ENCODE data around the gene GCN1. TPM values are rescaled to one million over a fixed set of nuclear protein-coding genes. Genes with fewer than 3 reads are reported as not detected.

Gene GCN1
- total RNA-seq, 1 experiment from 2014 or later: 116 TPM

DNA sequence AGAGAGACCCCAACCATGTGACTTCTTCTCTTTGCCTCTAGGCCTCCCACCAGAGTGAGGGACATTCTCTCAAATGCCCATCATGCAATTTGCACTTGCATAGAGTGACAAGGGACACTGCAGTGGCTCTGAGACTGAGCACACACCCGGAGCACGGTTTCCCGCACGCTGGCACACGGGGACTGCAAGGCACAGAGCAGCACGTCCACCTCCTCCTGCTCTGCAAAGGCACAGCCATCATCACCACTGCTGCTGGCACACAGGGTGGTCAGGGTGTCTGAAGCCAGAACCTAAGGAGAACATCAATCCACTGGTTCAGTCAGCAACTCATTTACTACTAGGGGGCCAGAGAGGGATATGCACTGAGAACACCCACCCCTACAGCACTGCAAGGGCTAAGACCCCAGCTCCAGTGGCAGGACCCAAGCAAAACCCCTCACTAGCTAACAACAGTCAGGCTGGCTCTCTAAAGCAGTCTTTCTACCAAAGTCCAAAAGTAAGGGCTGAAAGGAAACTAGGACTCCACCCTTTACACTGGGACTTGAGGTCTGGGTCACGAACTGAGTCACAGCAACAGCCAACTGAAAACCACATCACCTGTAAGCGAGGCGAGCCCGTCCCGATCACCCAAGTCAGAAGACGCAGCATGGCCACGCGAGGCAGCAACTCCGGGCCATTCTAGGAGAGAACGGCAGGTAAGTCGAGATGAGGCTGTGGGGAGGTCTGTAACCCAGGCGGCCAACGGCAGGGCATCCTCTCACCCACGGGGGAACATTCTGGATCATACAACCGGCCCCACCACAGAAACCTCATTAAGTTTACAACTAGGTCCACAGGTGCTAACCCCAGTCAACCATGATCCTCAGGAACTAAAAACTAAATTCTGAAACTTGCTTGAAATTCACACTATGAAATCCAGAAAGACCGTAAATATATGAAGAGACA, 37.9 kb downstream of the GCN1 start:
- Histone ChIP-seq H3K9me3 (ENCODE audit: insufficient read depth, low read depth) (no peaks in the 10 kb centered on the region), H3K36me3 (ENCODE audit: low read depth) (peaks cover 6% of the 10 kb centered on the region; the same call in 1 of the 2 replicates), H3K27me3 (ENCODE audit: insufficient read depth, low read depth) (no peaks in the 10 kb centered on the region), H3K79me2 (ENCODE audit: low read depth) (no peaks in the 10 kb centered on the region), H3K4me1 (replicated peaks; ENCODE audit: insufficient read depth) (no peaks in the 10 kb centered on the region), H3K4me2 (no peak overlapping the region), H2AFZ (no peak overlapping the region), H3K27ac (no peak overlapping the region), H3F3A (ENCODE audit: insufficient read depth, low read depth) (no peaks in the 10 kb centered on the region), H3K9me2 (ENCODE audit: insufficient read depth) (no peaks in the 10 kb centered on the region), H3K4me3 (no peak overlapping the region), H4K20me1 (ENCODE audit: insufficient read depth) (no peaks in the 10 kb centered on the region)
- DNase-seq: no peak
- no TSS peak for BruUV-seq (replicated peaks)
- CTCF ChIA-PET: no interaction called here
- TF ChIP-seq, protein P1, sequence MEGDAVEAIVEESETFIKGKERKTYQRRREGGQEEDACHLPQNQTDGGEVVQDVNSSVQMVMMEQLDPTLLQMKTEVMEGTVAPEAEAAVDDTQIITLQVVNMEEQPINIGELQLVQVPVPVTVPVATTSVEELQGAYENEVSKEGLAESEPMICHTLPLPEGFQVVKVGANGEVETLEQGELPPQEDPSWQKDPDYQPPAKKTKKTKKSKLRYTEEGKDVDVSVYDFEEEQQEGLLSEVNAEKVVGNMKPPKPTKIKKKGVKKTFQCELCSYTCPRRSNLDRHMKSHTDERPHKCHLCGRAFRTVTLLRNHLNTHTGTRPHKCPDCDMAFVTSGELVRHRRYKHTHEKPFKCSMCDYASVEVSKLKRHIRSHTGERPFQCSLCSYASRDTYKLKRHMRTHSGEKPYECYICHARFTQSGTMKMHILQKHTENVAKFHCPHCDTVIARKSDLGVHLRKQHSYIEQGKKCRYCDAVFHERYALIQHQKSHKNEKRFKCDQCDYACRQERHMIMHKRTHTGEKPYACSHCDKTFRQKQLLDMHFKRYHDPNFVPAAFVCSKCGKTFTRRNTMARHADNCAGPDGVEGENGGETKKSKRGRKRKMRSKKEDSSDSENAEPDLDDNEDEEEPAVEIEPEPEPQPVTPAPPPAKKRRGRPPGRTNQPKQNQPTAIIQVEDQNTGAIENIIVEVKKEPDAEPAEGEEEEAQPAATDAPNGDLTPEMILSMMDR (conservative IDR thresholded peaks at IDR 0.05): no peak
- TF ChIP-seq EZH2 (IDR thresholded peaks at IDR 0.05; ENCODE audit: low read depth): no peak
- POLR2A ChIA-PET (ENCODE audit: unreplicated experiment): no interaction called here
- intact Hi-C loops (cut with micrococcal nuclease; ENCODE audit: unreplicated experiment): no loop called here

DNA sequence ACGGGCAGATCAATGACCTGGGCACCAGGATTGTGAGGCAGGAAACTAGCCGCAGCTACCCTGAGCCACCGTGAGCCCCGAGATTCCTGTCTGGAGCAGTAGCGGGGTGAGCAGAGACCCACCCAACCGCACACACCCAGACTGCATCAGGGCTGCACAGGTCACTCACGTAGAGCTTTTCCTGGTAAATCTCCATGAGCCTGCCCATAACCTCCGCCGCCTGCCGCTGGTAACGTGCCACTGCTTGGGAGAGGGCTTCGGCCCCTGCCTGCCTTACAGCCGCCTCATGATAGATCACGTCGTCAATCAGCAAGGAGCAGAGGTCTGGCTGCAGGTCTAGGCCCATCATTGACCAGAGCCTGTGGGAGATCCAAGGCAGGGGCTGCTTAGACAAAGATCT, 39.4 kb downstream of the GCN1 start:
- POLR2A ChIA-PET (ENCODE audit: unreplicated experiment): no interaction called here
- BruUV-seq (replicated peaks): no TSS peak
- H3K4me1 ChIP-seq (replicated peaks; ENCODE audit: insufficient read depth): no peaks in the 10 kb centered on the region
- H2AFZ ChIP-seq: no peak overlapping the region
- TF ChIP-seq EZH2 (IDR thresholded peaks at IDR 0.05; ENCODE audit: low read depth): no peak
- TF ChIP-seq, protein P1 (conservative IDR thresholded peaks at IDR 0.05): no peak
- H3K9me3 ChIP-seq (ENCODE audit: insufficient read depth, low read depth): no peaks in the 10 kb centered on the region
- DNase-seq: no peak
- no peak overlapping the region for H3K27ac ChIP-seq
- CTCF ChIA-PET: no interaction called here
- no peak overlapping the region for H3K4me3 ChIP-seq
- H3K4me2 ChIP-seq: no peak overlapping the region
- intact Hi-C loops (cut with micrococcal nuclease; ENCODE audit: unreplicated experiment): no loop called here
- H3K9me2 ChIP-seq (ENCODE audit: insufficient read depth): no peaks in the 10 kb centered on the region
- no peaks in the 10 kb centered on the region for H3K79me2 ChIP-seq (ENCODE audit: low read depth)
- no peaks in the 10 kb centered on the region for H4K20me1 ChIP-seq (ENCODE audit: insufficient read depth)
- peaks cover 6% of the 10 kb centered on the region; the same call in 1 of the 2 replicates for H3K36me3 ChIP-seq (ENCODE audit: low read depth)
- no peaks in the 10 kb centered on the region for H3F3A ChIP-seq (ENCODE audit: insufficient read depth, low read depth)
- no peaks in the 10 kb centered on the region for H3K27me3 ChIP-seq (ENCODE audit: insufficient read depth, low read depth)

DNA sequence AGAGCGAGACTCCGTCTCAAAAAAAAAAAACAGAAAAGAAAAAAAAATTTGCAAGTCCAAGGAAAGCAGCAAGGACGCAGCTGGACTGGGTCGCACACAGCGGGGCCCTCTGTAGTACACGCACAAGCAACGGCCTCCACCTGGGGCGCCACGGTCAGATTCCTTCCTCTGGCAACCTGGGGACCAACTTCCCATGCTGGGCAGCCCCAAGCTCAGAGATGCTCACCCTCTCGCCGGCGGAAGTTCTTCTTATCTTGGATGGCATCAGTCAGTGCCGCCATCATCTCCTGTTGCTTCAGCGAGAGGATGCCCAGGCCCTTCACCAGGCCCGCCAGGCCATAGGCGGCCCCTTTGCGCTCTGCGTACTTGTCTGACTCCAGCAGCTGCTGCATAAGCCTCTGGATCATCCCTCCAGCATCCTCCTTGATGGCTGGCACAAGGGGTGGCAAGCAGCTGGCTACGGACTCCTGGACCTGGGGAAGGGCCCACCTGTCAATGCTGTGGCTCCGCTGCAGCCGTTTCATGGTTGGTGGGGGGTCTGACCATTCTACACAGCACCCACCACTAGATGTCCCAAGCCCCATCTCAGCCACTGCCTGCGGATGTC, 43.5 kb downstream of the GCN1 start:
- Histone ChIP-seq H3K79me2 (ENCODE audit: low read depth) (no peaks in the 10 kb centered on the region), H3K36me3 (ENCODE audit: low read depth) (no peaks in the 10 kb centered on the region), H3K9me2 (ENCODE audit: insufficient read depth) (no peaks in the 10 kb centered on the region), H4K20me1 (ENCODE audit: insufficient read depth) (no peaks in the 10 kb centered on the region), H3F3A (ENCODE audit: insufficient read depth, low read depth) (no peaks in the 10 kb centered on the region), H3K4me2 (no peak overlapping the region), H3K4me1 (replicated peaks; ENCODE audit: insufficient read depth) (no peaks in the 10 kb centered on the region), H2AFZ (no peak overlapping the region), H3K27me3 (ENCODE audit: insufficient read depth, low read depth) (no peaks in the 10 kb centered on the region), H3K9me3 (ENCODE audit: insufficient read depth, low read depth) (no peaks in the 10 kb centered on the region), H3K4me3 (no peak overlapping the region), H3K27ac (no peak overlapping the region)
- TF ChIP-seq, protein P1 (conservative IDR thresholded peaks at IDR 0.05): no peak
- TF ChIP-seq EZH2 (IDR thresholded peaks at IDR 0.05; ENCODE audit: low read depth): no peak
- no peak for DNase-seq
- intact Hi-C loops (cut with micrococcal nuclease; ENCODE audit: unreplicated experiment): no loop called here
- no TSS peak for BruUV-seq (replicated peaks)
- ChIA-PET CTCF (no interaction called here), POLR2A (ENCODE audit: unreplicated experiment) (interaction anchor here (0.6 kb wide), 1 partner anchor 18 kb away, joined by 4 read pairs; no protein-coding TSS in a partner anchor)

Measured in PC-9 (cell line).